Smooth muscle cell (in vitro differentiated cells): ENCODE measurements around the gene PRUNE2. TPM values are rescaled to one million over a fixed set of nuclear protein-coding genes. Genes with fewer than 3 reads are reported as not detected.

Experiments
- DNase-seq: peaks from one replicate; lab custom pipeline; 2025; ENCODE audit not compliant: unreplicated experiment; lab: John Stamatoyannopoulos, UW
- H2AFZ ChIP-seq: fragments of 200-600 bp; sonication (generic); 2 replicates; pipeline ENCODE4 v1.6.0; 2016; ENCODE audit warnings: antibody characterized with exemption, low read depth, mild to moderate bottlenecking
- H3F3A ChIP-seq: fragments of 200-600 bp; sonication (generic); 2 replicates; pipeline ENCODE4 v1.6.0; 2017; ENCODE audit warnings: antibody characterized with exemption, low read depth
- H3K27ac ChIP-seq: fragments of 200-600 bp; sonication (generic); 2 replicates; pipeline ENCODE4 v1.5.1; 2016; ENCODE audit warnings: low read depth, mild to moderate bottlenecking
- H3K27me3 ChIP-seq: fragments of 200-600 bp; sonication (generic); 2 replicates; pipeline ENCODE4 v1.6.1; 2016; ENCODE audit warnings: low read depth, mild to moderate bottlenecking
- H3K36me3 ChIP-seq: fragments of 200-600 bp; sonication (generic); 2 replicates; pipeline ENCODE4 v1.5.1; 2016; ENCODE audit warnings: low read depth
- H3K4me1 ChIP-seq: fragments of 200-600 bp; sonication (generic); 2 replicates; pipeline ENCODE4 v1.5.1; 2016; ENCODE audit warnings: low read depth
- H3K4me2 ChIP-seq: fragments of 200-600 bp; sonication (generic); 2 replicates; pipeline ENCODE4 v1.6.0; 2016; ENCODE audit warnings: mild to moderate bottlenecking
- H3K4me3 ChIP-seq: fragments of 200-600 bp; sonication (generic); 2 replicates; pipeline ENCODE4 v1.5.1; 2016; ENCODE audit warnings: mild to moderate bottlenecking
- H3K79me2 ChIP-seq: fragments of 200-600 bp; sonication (generic); 2 replicates; pipeline ENCODE4 v1.6.0; 2016; ENCODE audit warnings: low read depth, mild to moderate bottlenecking
- H3K9ac ChIP-seq: fragments of 200-600 bp; sonication (generic); 2 replicates; pipeline ENCODE4 v1.6.0; 2016; ENCODE audit warnings: low read depth
- H3K9me3 ChIP-seq: fragments of 200-600 bp; sonication (generic); replicated peaks from 2 replicates; pipeline ENCODE4 v1.5.1; 2016; ENCODE audit warnings: low read depth
- H4K20me1 ChIP-seq: fragments of 200-600 bp; sonication (generic); 2 replicates; pipeline ENCODE4 v1.6.0; 2016; ENCODE audit warnings: low read depth
- CTCF ChIP-seq: fragments of 200-600 bp; sonication (generic); IDR thresholded peaks from 2 replicates; pipeline ENCODE4 v1.5.1; 2017; ENCODE audit warnings: borderline replicate concordance, mild to moderate bottlenecking, antibody characterized with exemption; ENCODE audit not compliant: insufficient read depth, poor library complexity, severe bottlenecking
- WGBS: methylation state at CpG from one replicate; pipeline ENCODE4 v1.1.7; 2016; ENCODE audit warnings: low lambda C conversion rate; 5-methylcytosine and 5-hydroxymethylcytosine counted together
- polyA plus RNA-seq: library from polyadenylated mRNA; unstranded; fragments of >200 nt; fragmentation: Nextera tagmentation; extraction: Ambion mirVana; gene quantifications from 2 replicates; pipeline ENCODE4 v1.2.1, GENCODE V29; 2016
- total RNA-seq: library from RNA; depleted of rRNA; stranded (reverse); fragments of >200 nt; gene quantifications from 2 replicates; pipeline ENCODE4 v1.2.3, GENCODE V29; 2014

Gene PRUNE2
- total and polyA plus RNA-seq, 2 experiments from 2014 or later, result 0.79 to 1.9 TPM

- no peak for TF ChIP-seq CTCF
- no peak for DNase-seq
- Histone ChIP-seq H3K36me3 (no peaks in the 10 kb centered on the region), H3K4me2 (no peak overlapping the region), H3F3A (no peaks in the 10 kb centered on the region), H3K4me3 (no peak overlapping the region), H4K20me1 (no peaks in the 10 kb centered on the region), H2AFZ (no peak overlapping the region), H3K4me1 (no peaks in the 10 kb centered on the region), H3K9ac (no peak overlapping the region), H3K27me3 (peaks cover 13% of the 10 kb centered on the region), H3K27ac (no peak overlapping the region), H3K79me2 (no peaks in the 10 kb centered on the region), H3K9me3 (no peaks in the 10 kb centered on the region)
- WGBS, result 89% methylated on average over 3 of the region's 3 CpGs
Observed at GRCh38 chr9:76737154-76737902, 168.6 kb downstream of the PRUNE2 start.

GRCh38 chr9:76734716-76735115, 171.2 kb downstream of the PRUNE2 start:
- DNase-seq, result no peak
- H3K79me2 ChIP-seq, result no peaks in the 10 kb centered on the region
- H2AFZ ChIP-seq, result no peak overlapping the region
- H3K36me3 ChIP-seq, result no peaks in the 10 kb centered on the region
- no peak overlapping the region for H3K4me3 ChIP-seq
- no peaks in the 10 kb centered on the region for H3F3A ChIP-seq
- no peak overlapping the region for H3K27ac ChIP-seq
- H3K9ac ChIP-seq, result no peak overlapping the region
- no peak for TF ChIP-seq CTCF
- H4K20me1 ChIP-seq, result no peaks in the 10 kb centered on the region
- no peak overlapping the region for H3K4me2 ChIP-seq
- WGBS, result 91% methylated on average over 3 of the region's 3 CpGs
- H3K9me3 ChIP-seq, result no peaks in the 10 kb centered on the region
- H3K4me1 ChIP-seq, result no peaks in the 10 kb centered on the region
- H3K27me3 ChIP-seq, result peaks cover 13% of the 10 kb centered on the region

- Histone ChIP-seq H3K9ac (no peak overlapping the region), H3K79me2 (no peaks in the 10 kb centered on the region), H3F3A (no peaks in the 10 kb centered on the region), H2AFZ (no peak overlapping the region), H3K27ac (peak overlapping the region; percentile 75), H3K27me3 (peaks cover 11% of the 10 kb centered on the region), H3K4me1 (no peaks in the 10 kb centered on the region), H3K9me3 (no peaks in the 10 kb centered on the region), H3K4me3 (no peak overlapping the region), H3K4me2 (peak overlapping the region; percentile 13), H4K20me1 (no peaks in the 10 kb centered on the region), H3K36me3 (no peaks in the 10 kb centered on the region)
- no peak for DNase-seq
- 100% methylated on average over 1 of the region's 1 CpG for WGBS
- TF ChIP-seq CTCF, result no peak
Observed at GRCh38 chr9:76733096-76733495, 172.8 kb downstream of the PRUNE2 start.
